Measurements from ENCODE around the gene GNL3L. TPM values are rescaled to one million over a fixed set of nuclear protein-coding genes. Genes with fewer than 3 reads are reported as not detected.

GNL3L gene
- total and polyA plus RNA-seq, 2 of the 13 experiments (the other 11 are each of a cell fraction or from before 2014, with no cell fraction given), result 12.1 to 32.6 TPM

DNA sequence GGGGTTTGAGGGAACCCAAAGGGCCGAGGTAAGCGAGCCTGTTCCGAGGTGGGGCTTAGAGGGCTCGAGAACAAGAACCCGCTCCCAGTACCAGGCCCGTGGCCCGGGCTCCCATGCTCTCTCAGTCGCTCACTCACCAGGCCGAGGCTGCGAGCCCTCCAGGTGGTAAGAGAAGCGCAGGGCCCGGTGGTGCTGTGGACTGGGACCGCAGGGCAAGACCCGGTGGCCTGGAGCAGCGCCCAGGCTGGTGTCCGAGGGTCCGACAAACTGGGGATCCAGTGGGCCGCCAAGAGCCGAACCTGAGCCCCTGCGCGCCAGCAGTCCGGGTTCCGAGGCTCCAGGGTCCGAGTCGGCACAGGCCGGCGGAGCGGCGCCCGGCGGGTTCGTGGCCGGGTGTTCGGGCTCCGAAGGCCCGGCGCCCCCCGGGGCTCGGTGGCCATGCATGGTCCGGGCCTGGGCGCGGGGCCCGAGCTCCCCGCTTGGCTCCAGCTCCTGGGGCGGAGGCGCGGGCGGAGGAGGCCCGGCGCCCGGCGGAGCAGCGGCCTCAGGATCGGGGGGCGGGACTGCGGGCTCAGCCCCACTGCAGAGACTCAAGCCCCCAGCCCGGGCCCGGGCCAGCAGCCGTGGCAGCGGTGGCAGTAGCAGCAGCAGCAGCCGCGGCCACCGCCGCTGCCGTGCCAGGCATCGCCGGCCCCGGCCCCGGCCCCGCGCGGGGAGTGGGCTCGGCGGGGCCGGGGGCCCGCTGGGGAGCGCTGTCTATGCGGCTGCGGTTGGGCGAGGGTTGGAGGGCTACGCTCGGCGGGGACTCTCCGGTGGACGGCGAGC lies 34.8 kb upstream of the GNL3L start:
- Histone ChIP-seq H2AFZ (ENCODE audit: low read length) (no peak overlapping the region), H3K27ac (ENCODE audit: extremely low read length, insufficient read depth, low read length) (no peak overlapping the region), H3K4me1 (ENCODE audit: insufficient read depth, low read length) (0 out of 2 replicates have a peak, but pooled peaks cover 14% of the 10 kb centered on the region), H4K20me1 (ENCODE audit: insufficient read depth, low read length) (no peaks in the 10 kb centered on the region), H3K79me2 (ENCODE audit: insufficient read depth, low read length) (no peaks in the 10 kb centered on the region), H3K36me3 (replicated peaks in 1 of 2; ENCODE audit: control insufficient read depth in 1 of 2, insufficient read depth in 2 of 2, low read length in 2 of 2) (no peaks in the 10 kb centered on the region), H3K4me3 (replicated peaks in 1 of 3; ENCODE audit: insufficient read depth in 1 of 3, low read depth in 2 of 3, low read length in 3 of 3) (peak overlapping the region; percentile 57 to 75 (median 64)), H3K9ac (ENCODE audit: insufficient read depth, low read depth, low read length) (peak overlapping the region; percentile 43), H3K9me3 (ENCODE audit: low read length) (no peaks in the 10 kb centered on the region), H3K4me2 (ENCODE audit: low read depth, low read length) (peak overlapping the region; percentile 75), H3K27me3 (ENCODE audit: control insufficient read depth in 1 of 2, insufficient read depth in 2 of 2, low read length in 2 of 2) (no peaks in the 10 kb centered on the region)
- no peak for FAIRE-seq
- 0% methylated on average over 4 of the region's 86 CpGs for WGBS (ENCODE audit: low lambda C conversion rate)
- in situ Hi-C loops (cut with HindIII; ENCODE audit: extremely low pct_ligation_motif_present, low pct_unique_long_range_greater_than_20kb) (no loop called here), intact Hi-C loops (cut with micrococcal nuclease; ENCODE audit: unreplicated experiment) (no loop called here)
- peak; percentile 67 for ATAC-seq
- ChIA-PET CTCF (ENCODE audit: low intra/inter-chr PET ratio, low total read pairs) (no interaction called here), POLR2A (no interaction called here)
- no TSS peak for BruUV-seq (replicated peaks)
- DNase-seq (ENCODE audit: low spot score), result no peak
- no peak for TF ChIP-seq ZNF549 (CRISPR knock-in tag; IDR thresholded peaks at IDR 0.05)
- TF ChIP-seq ZNF83 (CRISPR knock-in tag; IDR thresholded peaks at IDR 0.05; ENCODE audit: borderline replicate concordance), result no peak
- TF ChIP-seq, protein P1, sequence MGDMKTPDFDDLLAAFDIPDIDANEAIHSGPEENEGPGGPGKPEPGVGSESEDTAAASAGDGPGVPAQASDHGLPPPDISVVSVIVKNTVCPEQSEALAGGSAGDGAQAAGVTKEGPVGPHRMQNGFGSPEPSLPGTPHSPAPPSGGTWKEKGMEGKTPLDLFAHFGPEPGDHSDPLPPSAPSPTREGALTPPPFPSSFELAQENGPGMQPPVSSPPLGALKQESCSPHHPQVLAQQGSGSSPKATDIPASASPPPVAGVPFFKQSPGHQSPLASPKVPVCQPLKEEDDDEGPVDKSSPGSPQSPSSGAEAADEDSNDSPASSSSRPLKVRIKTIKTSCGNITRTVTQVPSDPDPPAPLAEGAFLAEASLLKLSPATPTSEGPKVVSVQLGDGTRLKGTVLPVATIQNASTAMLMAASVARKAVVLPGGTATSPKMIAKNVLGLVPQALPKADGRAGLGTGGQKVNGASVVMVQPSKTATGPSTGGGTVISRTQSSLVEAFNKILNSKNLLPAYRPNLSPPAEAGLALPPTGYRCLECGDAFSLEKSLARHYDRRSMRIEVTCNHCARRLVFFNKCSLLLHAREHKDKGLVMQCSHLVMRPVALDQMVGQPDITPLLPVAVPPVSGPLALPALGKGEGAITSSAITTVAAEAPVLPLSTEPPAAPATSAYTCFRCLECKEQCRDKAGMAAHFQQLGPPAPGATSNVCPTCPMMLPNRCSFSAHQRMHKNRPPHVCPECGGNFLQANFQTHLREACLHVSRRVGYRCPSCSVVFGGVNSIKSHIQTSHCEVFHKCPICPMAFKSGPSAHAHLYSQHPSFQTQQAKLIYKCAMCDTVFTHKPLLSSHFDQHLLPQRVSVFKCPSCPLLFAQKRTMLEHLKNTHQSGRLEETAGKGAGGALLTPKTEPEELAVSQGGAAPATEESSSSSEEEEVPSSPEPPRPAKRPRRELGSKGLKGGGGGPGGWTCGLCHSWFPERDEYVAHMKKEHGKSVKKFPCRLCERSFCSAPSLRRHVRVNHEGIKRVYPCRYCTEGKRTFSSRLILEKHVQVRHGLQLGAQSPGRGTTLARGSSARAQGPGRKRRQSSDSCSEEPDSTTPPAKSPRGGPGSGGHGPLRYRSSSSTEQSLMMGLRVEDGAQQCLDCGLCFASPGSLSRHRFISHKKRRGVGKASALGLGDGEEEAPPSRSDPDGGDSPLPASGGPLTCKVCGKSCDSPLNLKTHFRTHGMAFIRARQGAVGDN (CRISPR knock-in tag; IDR thresholded peaks at IDR 0.05), result peak; percentile 54; the same call in 1 of the 2 replicates
- peak; percentile 31; the same call in 1 of the 2 replicates for TF ChIP-seq ZFY (CRISPR knock-in tag; IDR thresholded peaks at IDR 0.05)
- TF ChIP-seq STAG1 (CRISPR knock-in tag; IDR thresholded peaks at IDR 0.05), result no peak
- no peak for TF ChIP-seq NRL (CRISPR knock-in tag; IDR thresholded peaks at IDR 0.05; ENCODE audit: borderline replicate concordance)
- no peak for TF ChIP-seq AGO2 (optimal IDR thresholded peaks at IDR 0.05; ENCODE audit: low read depth, low read length)
- TF ChIP-seq ESRRA (CRISPR knock-in tag; IDR thresholded peaks at IDR 0.05; ENCODE audit: low read depth), result no peak
- TF ChIP-seq FOXK2 (IDR thresholded peaks at IDR 0.05), result no peak
- TF ChIP-seq, protein P2, sequence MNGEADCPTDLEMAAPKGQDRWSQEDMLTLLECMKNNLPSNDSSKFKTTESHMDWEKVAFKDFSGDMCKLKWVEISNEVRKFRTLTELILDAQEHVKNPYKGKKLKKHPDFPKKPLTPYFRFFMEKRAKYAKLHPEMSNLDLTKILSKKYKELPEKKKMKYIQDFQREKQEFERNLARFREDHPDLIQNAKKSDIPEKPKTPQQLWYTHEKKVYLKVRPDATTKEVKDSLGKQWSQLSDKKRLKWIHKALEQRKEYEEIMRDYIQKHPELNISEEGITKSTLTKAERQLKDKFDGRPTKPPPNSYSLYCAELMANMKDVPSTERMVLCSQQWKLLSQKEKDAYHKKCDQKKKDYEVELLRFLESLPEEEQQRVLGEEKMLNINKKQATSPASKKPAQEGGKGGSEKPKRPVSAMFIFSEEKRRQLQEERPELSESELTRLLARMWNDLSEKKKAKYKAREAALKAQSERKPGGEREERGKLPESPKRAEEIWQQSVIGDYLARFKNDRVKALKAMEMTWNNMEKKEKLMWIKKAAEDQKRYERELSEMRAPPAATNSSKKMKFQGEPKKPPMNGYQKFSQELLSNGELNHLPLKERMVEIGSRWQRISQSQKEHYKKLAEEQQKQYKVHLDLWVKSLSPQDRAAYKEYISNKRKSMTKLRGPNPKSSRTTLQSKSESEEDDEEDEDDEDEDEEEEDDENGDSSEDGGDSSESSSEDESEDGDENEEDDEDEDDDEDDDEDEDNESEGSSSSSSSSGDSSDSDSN (CRISPR knock-in tag; IDR thresholded peaks at IDR 0.05), result peak; percentile 72
- TF ChIP-seq ZNF232 (CRISPR knock-in tag; IDR thresholded peaks at IDR 0.05; ENCODE audit: borderline replicate concordance), result no peak
- TF ChIP-seq TFE3 (CRISPR knock-in tag; IDR thresholded peaks at IDR 0.05), result no peak
- peak; percentile 54 for TF ChIP-seq ZFX (CRISPR knock-in tag; IDR thresholded peaks at IDR 0.05; ENCODE audit: low read depth)
- peak; percentile 24; the same call in 1 of the 2 replicates for TF ChIP-seq GABPB1 (CRISPR knock-in tag; IDR thresholded peaks at IDR 0.05)
- no peak for TF ChIP-seq FOXJ3 (CRISPR knock-in tag; IDR thresholded peaks at IDR 0.05; ENCODE audit: borderline replicate concordance)
